Stomach (tissue), 4 donors: Measurements from ENCODE around the gene PTPRJ.

Experiments
- CTCF ChIP-seq, 7 experiments: fragments of 450-650 bp in 4 of 7; fragments of 200-600 bp in 3 of 7; sonication (generic) in 3 of 7; IDR thresholded peaks; one replicate each; pipeline ENCODE4 v1.5.1; 2016 to 2019; ENCODE audit warnings: antibody characterized with exemption in 7 of 7, control low read depth in 2 of 7, mild to moderate bottlenecking in 1 of 7
- POLR2A ChIP-seq, 4 donors: fragments of 450-650 bp; IDR thresholded peaks; one replicate each; pipeline ENCODE4 v1.6.1; 2016; ENCODE audit warnings: antibody characterized with exemption in 4 of 4, control low read depth in 2 of 4, mild to moderate bottlenecking in 1 of 4, moderate library complexity in 1 of 4
- POLR2AphosphoS5 ChIP-seq, 3 donors: sonication (generic); formaldehyde crosslinking; IDR thresholded peaks; one replicate each; pipeline ENCODE4 v1.6.1; 2016; ENCODE audit warnings: antibody characterized with exemption in 3 of 3

DNA sequence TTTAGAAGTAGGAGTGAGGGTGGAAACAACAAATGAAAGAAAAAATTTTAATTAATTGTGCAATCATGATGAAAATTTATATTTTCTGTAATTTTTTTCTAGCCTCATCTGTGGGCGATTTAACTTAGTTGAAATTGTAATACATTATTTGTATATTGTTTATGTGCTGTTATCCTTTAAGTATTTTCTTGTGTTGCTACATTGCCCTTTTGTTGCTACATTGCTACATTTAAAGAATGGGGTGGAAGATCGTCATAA is 130.1 kb downstream of the PTPRJ start:
- TF ChIP-seq CTCF (IDR thresholded peaks at IDR 0.05) (no peak), POLR2AphosphoS5 (IDR thresholded peaks at IDR 0.05) (no peak), POLR2A (IDR thresholded peaks at IDR 0.05) (no peak)
